Measurements from ENCODE around the gene CELSR1. TPM values are rescaled to one million over a fixed set of nuclear protein-coding genes. Genes with fewer than 3 reads are reported as not detected.

The CELSR1 gene
- polyA plus RNA-seq, 1 experiment = 1.0 TPM

GRCh38 chr22:46534901-46535630 lies 2.4 kb downstream of the CELSR1 start:
- ChIA-PET CTCF (interaction anchor here (1.5 to 2.3 kb wide), 2 partner anchors 162 to 167 kb away, joined by 4 to 8 read pairs; no protein-coding TSS in a partner anchor), POLR2A (no interaction called here)
- DNase-seq (ENCODE audit: low read depth) = no peak
- Histone ChIP-seq H3K36me3 (ENCODE audit: control insufficient read depth, insufficient read depth, low read length) (no peaks in the 10 kb centered on the region), H3K27me3 (ENCODE audit: control insufficient read depth, insufficient read depth, low read length) (no peaks in the 10 kb centered on the region), H3K4me3 (ENCODE audit: low read depth, low read length) (no peak overlapping the region)
- no peak for TF ChIP-seq CTCF (IDR thresholded peaks at IDR 0.05; ENCODE audit: insufficient read depth, low read depth, low read length)

- Histone ChIP-seq H3K36me3 (ENCODE audit: control insufficient read depth, insufficient read depth, low read length) (no peaks in the 10 kb centered on the region), H3K27me3 (ENCODE audit: control insufficient read depth, insufficient read depth, low read length) (no peaks in the 10 kb centered on the region), H3K4me3 (ENCODE audit: low read depth, low read length) (no peak overlapping the region)
- no peak for TF ChIP-seq CTCF (IDR thresholded peaks at IDR 0.05; ENCODE audit: insufficient read depth, low read depth, low read length)
- CTCF ChIA-PET = interaction anchor here (0.8 to 2.3 kb wide), 4 partner anchors 8 to 167 kb away, joined by 4 to 8 read pairs (median 4); no protein-coding TSS in a partner anchor
- POLR2A ChIA-PET = no interaction called here
- DNase-seq (ENCODE audit: low read depth) = no peak
Measured at GRCh38 chr22:46534177-46534776, 3.1 kb downstream of the CELSR1 start.

GRCh38 chr22:46533070-46533833 lies 4.2 kb downstream of the CELSR1 start:
- no peaks in the 10 kb centered on the region for H3K36me3 ChIP-seq (ENCODE audit: control insufficient read depth, insufficient read depth, low read length)
- no peak for DNase-seq (ENCODE audit: low read depth)
- CTCF ChIA-PET = interaction anchor here (0.8 to 2.3 kb wide), 4 partner anchors 9 to 165 kb away, joined by 4 to 8 read pairs (median 4); no protein-coding TSS in a partner anchor
- no peak for TF ChIP-seq CTCF (IDR thresholded peaks at IDR 0.05; ENCODE audit: insufficient read depth, low read depth, low read length)
- H3K27me3 ChIP-seq (ENCODE audit: control insufficient read depth, insufficient read depth, low read length) = no peaks in the 10 kb centered on the region
- H3K4me3 ChIP-seq (ENCODE audit: low read depth, low read length) = no peak overlapping the region
- POLR2A ChIA-PET = no interaction called here

- H3K36me3 ChIP-seq (ENCODE audit: control insufficient read depth, insufficient read depth, low read length) = no peaks in the 10 kb centered on the region
- no peak for TF ChIP-seq CTCF (IDR thresholded peaks at IDR 0.05; ENCODE audit: insufficient read depth, low read depth, low read length)
- no peaks in the 10 kb centered on the region for H3K27me3 ChIP-seq (ENCODE audit: control insufficient read depth, insufficient read depth, low read length)
- ChIA-PET CTCF (no interaction called here), POLR2A (no interaction called here)
- no peak overlapping the region for H3K4me3 ChIP-seq (ENCODE audit: low read depth, low read length)
- DNase-seq (ENCODE audit: low read depth) = no peak
Measured at GRCh38 chr22:46532416-46532815, 5.0 kb downstream of the CELSR1 start.
